MM.1S (cell line): ENCODE measurements around the gene EFCAB6.

Experiments
- DNase-seq: peaks from one replicate; pipeline ENCODE4 v3.0.0-alpha.2; 2015
- H2AFZ ChIP-seq: fragments of 300-600 bp; sonication (generic); 2 replicates; pipeline ENCODE4 v1.6.0; 2016; ENCODE audit warnings: antibody characterized with exemption, low read length
- H3F3A ChIP-seq: fragments of 300-600 bp; sonication (generic); 2 replicates; pipeline ENCODE4 v1.6.1; 2016; ENCODE audit warnings: mild to moderate bottlenecking, antibody characterized with exemption, low read length, moderate library complexity, mixed read lengths; ENCODE audit not compliant: insufficient read depth
- H3K27ac ChIP-seq: fragments of 300-600 bp; sonication (generic); 2 replicates; pipeline ENCODE4 v1.5.1; 2016; ENCODE audit warnings: mild to moderate bottlenecking, low read length
- H3K27me3 ChIP-seq: fragments of 300-600 bp; sonication (generic); replicated peaks from 2 replicates; pipeline ENCODE4 v1.6.0; 2016; ENCODE audit warnings: low read length; ENCODE audit not compliant: insufficient read depth
- H3K36me3 ChIP-seq: fragments of 300-600 bp; sonication (generic); replicated peaks from 2 replicates; pipeline ENCODE4 v1.6.1; 2016; ENCODE audit warnings: mild to moderate bottlenecking, low read length, mixed read lengths; ENCODE audit not compliant: insufficient read depth
- H3K4me1 ChIP-seq: fragments of 300-600 bp; sonication (generic); 2 replicates; pipeline ENCODE4 v1.6.1; 2016; ENCODE audit warnings: low read length, mixed read lengths
- H3K4me2 ChIP-seq: fragments of 300-600 bp; sonication (generic); 2 replicates; pipeline ENCODE4 v1.6.0; 2016; ENCODE audit warnings: low read depth, low read length
- H3K4me3 ChIP-seq: fragments of 300-600 bp; sonication (generic); 2 replicates; pipeline ENCODE4 v1.5.1; 2016; ENCODE audit warnings: low read length, mixed read lengths
- H3K79me2 ChIP-seq: fragments of 300-600 bp; sonication (generic); 2 replicates; pipeline ENCODE4 v1.6.1; 2016; ENCODE audit warnings: mixed run types, low read length, mixed read lengths
- H3K9ac ChIP-seq: fragments of 300-600 bp; sonication (generic); 2 replicates; pipeline ENCODE4 v1.6.1; 2016; ENCODE audit warnings: low read length, mixed read lengths
- H3K9me2 ChIP-seq: fragments of 300-600 bp; sonication (generic); replicated peaks from 2 replicates; pipeline ENCODE4 v1.6.1; 2016; ENCODE audit warnings: mild to moderate bottlenecking, low read length, mixed read lengths; ENCODE audit not compliant: insufficient read depth
- H3K9me3 ChIP-seq: fragments of 300-600 bp; sonication (generic); replicated peaks from 2 replicates; pipeline ENCODE4 v1.6.1; 2016; ENCODE audit warnings: mild to moderate bottlenecking, low read length, mixed read lengths; ENCODE audit not compliant: insufficient read depth
- H4K20me1 ChIP-seq: fragments of 300-600 bp; sonication (generic); 2 replicates; pipeline ENCODE4 v1.6.1; 2016; ENCODE audit warnings: mild to moderate bottlenecking, low read length, moderate library complexity, mixed read lengths; ENCODE audit not compliant: insufficient read depth
- EZH2 ChIP-seq: fragments of 300-600 bp; sonication (generic); optimal IDR thresholded peaks from 2 replicates; pipeline ENCODE3; 2017; ENCODE audit warnings: low read depth, mild to moderate bottlenecking, antibody characterized with exemption, low read length, mixed read lengths
- EZH2phosphoT487 ChIP-seq: fragments of 300-600 bp; sonication (generic); IDR thresholded peaks from 2 replicates; pipeline ENCODE4 v1.6.1; 2018; ENCODE audit warnings: antibody characterized with exemption, low read length
- TF ChIP-seq, protein P1 (sequence below): fragments of 300-600 bp; sonication (generic); IDR thresholded peaks from 2 replicates; pipeline ENCODE4 v1.5.1; 2016; ENCODE audit warnings: antibody characterized with exemption, low read length, mixed read lengths

Gene EFCAB6

GRCh38 chr22:43826142-43827002, 14.3 kb upstream of the EFCAB6 start:
- Histone ChIP-seq H3F3A (no peaks in the 10 kb centered on the region), H3K9me3 (no peaks in the 10 kb centered on the region), H3K4me1 (no peaks in the 10 kb centered on the region), H3K4me3 (no peak overlapping the region), H3K9me2 (no peaks in the 10 kb centered on the region), H3K36me3 (no peaks in the 10 kb centered on the region), H3K27me3 (peaks cover 96% of the 10 kb centered on the region), H3K4me2 (peak overlapping the region; percentile 15; the same call in 1 of the 2 replicates), H4K20me1 (no peaks in the 10 kb centered on the region), H2AFZ (no peak overlapping the region), H3K9ac (no peak overlapping the region), H3K79me2 (no peaks in the 10 kb centered on the region), H3K27ac (no peak overlapping the region)
- no peak for TF ChIP-seq EZH2
- TF ChIP-seq EZH2phosphoT487, result no peak
- TF ChIP-seq, protein P1, sequence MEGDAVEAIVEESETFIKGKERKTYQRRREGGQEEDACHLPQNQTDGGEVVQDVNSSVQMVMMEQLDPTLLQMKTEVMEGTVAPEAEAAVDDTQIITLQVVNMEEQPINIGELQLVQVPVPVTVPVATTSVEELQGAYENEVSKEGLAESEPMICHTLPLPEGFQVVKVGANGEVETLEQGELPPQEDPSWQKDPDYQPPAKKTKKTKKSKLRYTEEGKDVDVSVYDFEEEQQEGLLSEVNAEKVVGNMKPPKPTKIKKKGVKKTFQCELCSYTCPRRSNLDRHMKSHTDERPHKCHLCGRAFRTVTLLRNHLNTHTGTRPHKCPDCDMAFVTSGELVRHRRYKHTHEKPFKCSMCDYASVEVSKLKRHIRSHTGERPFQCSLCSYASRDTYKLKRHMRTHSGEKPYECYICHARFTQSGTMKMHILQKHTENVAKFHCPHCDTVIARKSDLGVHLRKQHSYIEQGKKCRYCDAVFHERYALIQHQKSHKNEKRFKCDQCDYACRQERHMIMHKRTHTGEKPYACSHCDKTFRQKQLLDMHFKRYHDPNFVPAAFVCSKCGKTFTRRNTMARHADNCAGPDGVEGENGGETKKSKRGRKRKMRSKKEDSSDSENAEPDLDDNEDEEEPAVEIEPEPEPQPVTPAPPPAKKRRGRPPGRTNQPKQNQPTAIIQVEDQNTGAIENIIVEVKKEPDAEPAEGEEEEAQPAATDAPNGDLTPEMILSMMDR, result peak; percentile 51
- peak; percentile 22 for DNase-seq

DNA sequence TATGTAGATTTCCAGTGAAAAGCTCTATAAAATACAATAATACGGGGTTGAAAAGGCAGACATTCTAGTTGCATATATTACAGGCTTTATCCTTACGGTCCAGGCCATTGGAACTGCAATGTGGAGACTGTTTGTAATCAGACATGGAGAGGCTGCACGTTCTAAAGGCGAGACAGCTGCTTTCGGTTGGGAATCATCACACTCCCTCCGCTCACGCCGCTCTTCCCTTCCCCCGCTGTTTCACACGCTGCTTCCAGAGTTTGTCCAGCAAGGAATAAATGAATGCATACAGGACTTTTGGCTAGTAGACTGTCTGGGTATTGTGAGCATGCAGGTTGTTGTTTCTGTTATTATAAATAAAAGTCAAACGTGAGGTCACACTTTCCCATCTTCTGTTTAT, 13.5 kb upstream of the EFCAB6 start:
- TF ChIP-seq EZH2phosphoT487 (no peak), EZH2 (no peak)
- H2AFZ ChIP-seq, result no peak overlapping the region
- H3K79me2 ChIP-seq, result no peaks in the 10 kb centered on the region
- no peaks in the 10 kb centered on the region for H3K9me3 ChIP-seq
- no peak overlapping the region for H3K4me3 ChIP-seq
- H3K36me3 ChIP-seq, result no peaks in the 10 kb centered on the region
- no peak overlapping the region for H3K27ac ChIP-seq
- no peak overlapping the region for H3K4me2 ChIP-seq
- H3K27me3 ChIP-seq, result peaks cover 96% of the 10 kb centered on the region
- DNase-seq, result no peak
- H3K9me2 ChIP-seq, result no peaks in the 10 kb centered on the region
- no peaks in the 10 kb centered on the region for H3F3A ChIP-seq
- no peaks in the 10 kb centered on the region for H3K4me1 ChIP-seq
- H4K20me1 ChIP-seq, result no peaks in the 10 kb centered on the region
- no peak overlapping the region for H3K9ac ChIP-seq

DNA sequence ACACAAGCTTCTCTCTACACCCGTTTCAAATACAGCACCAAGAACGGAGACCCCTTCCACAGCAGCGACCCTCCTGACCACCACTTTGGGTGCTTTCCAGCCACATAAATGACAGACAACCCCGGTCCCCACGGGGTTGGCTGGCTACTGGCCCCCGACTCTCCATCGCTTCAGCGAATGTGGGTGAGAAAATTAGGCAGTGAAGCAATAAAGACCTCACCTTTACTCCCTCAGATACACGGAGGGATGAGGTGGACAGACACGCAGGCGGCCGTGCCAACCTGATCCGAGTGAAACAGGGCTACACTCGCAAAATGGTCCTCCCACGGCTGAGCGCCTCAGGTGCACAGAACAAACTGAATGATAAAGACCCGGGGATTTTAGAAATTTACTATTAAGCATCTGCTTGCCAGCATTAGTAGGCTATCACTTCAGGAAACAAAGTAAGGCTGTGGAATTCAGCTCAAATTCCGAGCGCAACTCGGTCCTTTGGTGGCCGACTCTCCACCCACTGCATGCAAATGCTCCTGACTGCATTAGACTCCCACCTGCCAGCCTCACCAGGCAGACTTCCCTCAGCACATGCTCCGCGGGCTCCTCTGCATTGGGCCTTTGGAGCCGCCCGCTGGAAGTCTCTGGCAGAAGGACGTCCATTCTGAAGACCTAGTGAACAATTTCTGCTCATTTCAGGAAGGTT, 12.8 kb upstream of the EFCAB6 start:
- peak; percentile 12 for TF ChIP-seq EZH2
- TF ChIP-seq EZH2phosphoT487, result no peak
- TF ChIP-seq, protein P1, result no peak
- no peak overlapping the region for H2AFZ ChIP-seq
- DNase-seq, result no peak
- no peak overlapping the region for H3K27ac ChIP-seq
- H4K20me1 ChIP-seq, result no peaks in the 10 kb centered on the region
- H3K79me2 ChIP-seq, result no peaks in the 10 kb centered on the region
- no peak overlapping the region for H3K4me2 ChIP-seq
- no peaks in the 10 kb centered on the region for H3K4me1 ChIP-seq
- H3F3A ChIP-seq, result no peaks in the 10 kb centered on the region
- no peak overlapping the region for H3K9ac ChIP-seq
- H3K9me3 ChIP-seq, result no peaks in the 10 kb centered on the region
- H3K4me3 ChIP-seq, result no peak overlapping the region
- H3K9me2 ChIP-seq, result no peaks in the 10 kb centered on the region
- H3K36me3 ChIP-seq, result no peaks in the 10 kb centered on the region
- H3K27me3 ChIP-seq, result peaks cover 96% of the 10 kb centered on the region
